ENCODE measurements around the gene NAGLU.
"Not testable (repeated sequence)": the region's sequence is repeated elsewhere in the genome, so short reads cannot be mapped to it uniquely, and the experiment has no call there.

- not testable (repeated sequence) for TF ChIP-seq EZH2 (IDR thresholded peaks at IDR 0.05; ENCODE audit: insufficient read depth, poor library complexity, severe bottlenecking); EZH2phosphoT487 (IDR thresholded peaks at IDR 0.05; ENCODE audit: insufficient read depth, low read depth)
Observed at GRCh38 chr17:42545755-42546505, 9.9 kb downstream of the NAGLU start.

Data from GM23248 (cell line).